GM23338 (cell line): ENCODE data around the gene SGCD. TPM values are rescaled to one million over a fixed set of nuclear protein-coding genes. Genes with fewer than 3 reads are reported as not detected.

Experiments used
- ATAC-seq: fragments of 200-7000 bp; cut with Tn5 transposase; 3 replicates; pipeline ENCODE4 v1.9.1; 2020
- DNase-seq: peaks from one replicate; pipeline ENCODE4 v3.0.0-alpha.2; 2015; ENCODE audit warnings: low spot score
- H2AFZ ChIP-seq: fragments of 200-600 bp; sonication (generic); 2 replicates; pipeline ENCODE4 v1.8.0; 2016; ENCODE audit warnings: antibody characterized with exemption, mild to moderate bottlenecking, moderate library complexity
- H3F3A ChIP-seq: fragments of 200-600 bp; sonication (generic); replicated peaks from 2 replicates; pipeline ENCODE4 v1.8.0; 2017; ENCODE audit warnings: antibody characterized with exemption, mixed run types, low read depth
- H3K27ac ChIP-seq: fragments of 200-600 bp; sonication (generic); 2 replicates; pipeline ENCODE4 v1.6.1; 2016; ENCODE audit warnings: low read depth
- H3K27me3 ChIP-seq: fragments of 200-600 bp; sonication (generic); 2 replicates; pipeline ENCODE4 v1.8.0; 2016; ENCODE audit warnings: mild to moderate bottlenecking, mixed run types, moderate library complexity; ENCODE audit not compliant: insufficient read depth
- H3K36me3 ChIP-seq: fragments of 200-600 bp; sonication (generic); 2 replicates; pipeline ENCODE4 v1.8.0; 2016; ENCODE audit warnings: mild to moderate bottlenecking; ENCODE audit not compliant: insufficient read depth
- H3K4me1 ChIP-seq: fragments of 200-600 bp; sonication (generic); 2 replicates; pipeline ENCODE4 v1.8.0; 2016; ENCODE audit warnings: mild to moderate bottlenecking, moderate library complexity; ENCODE audit not compliant: insufficient read depth
- H3K4me2 ChIP-seq: fragments of 200-600 bp; sonication (generic); 2 replicates; pipeline ENCODE4 v1.7.1; 2017; ENCODE audit warnings: mixed run types
- H3K4me3 ChIP-seq: fragments of 200-600 bp; sonication (generic); 2 replicates; pipeline ENCODE4 v1.6.1; 2016; ENCODE audit warnings: mixed run types
- H3K79me2 ChIP-seq: fragments of 200-600 bp; sonication (generic); replicated peaks from 2 replicates; pipeline ENCODE4 v1.8.0; 2017; ENCODE audit warnings: mild to moderate bottlenecking; ENCODE audit not compliant: insufficient read depth
- H3K9me2 ChIP-seq: fragments of 200-600 bp; sonication (generic); 2 replicates; pipeline ENCODE4 v1.8.0; 2017; ENCODE audit not compliant: insufficient read depth
- H4K20me1 ChIP-seq: fragments of 200-600 bp; sonication (generic); replicated peaks from 2 replicates; pipeline ENCODE4 v1.8.0; 2017; ENCODE audit warnings: mild to moderate bottlenecking; ENCODE audit not compliant: insufficient read depth
- H3K27ac Mint-ChIP-seq: 2 replicates; pipeline ENCODE4 v1.8.0; 2020; ENCODE audit warnings: inconsistent platforms, mild to moderate bottlenecking, moderate library complexity, mixed read lengths
- H3K27me3 Mint-ChIP-seq: 3 replicates; pipeline ENCODE4 v1.8.0; 2022; ENCODE audit warnings: low read depth, mild to moderate bottlenecking, moderate library complexity, mixed read lengths, inconsistent platforms; ENCODE audit not compliant: insufficient read depth, poor library complexity
- H3K36me3 Mint-ChIP-seq: 3 replicates; pipeline ENCODE4 v1.8.0; 2021; ENCODE audit warnings: low read depth, mild to moderate bottlenecking, inconsistent platforms, moderate library complexity, mixed read lengths
- H3K4me1 Mint-ChIP-seq: 3 replicates; pipeline ENCODE4 v1.8.0; 2020; ENCODE audit warnings: mild to moderate bottlenecking, inconsistent platforms, mixed read lengths
- H3K4me3 Mint-ChIP-seq: 3 replicates; pipeline ENCODE4 v1.8.0; 2021; ENCODE audit warnings: moderate library complexity, mild to moderate bottlenecking, inconsistent platforms, mixed read lengths
- H3K9me3 Mint-ChIP-seq: 3 replicates; pipeline ENCODE4 v1.8.0; 2020; ENCODE audit warnings: moderate library complexity, mild to moderate bottlenecking, inconsistent platforms, mixed read lengths
- CREB1 ChIP-seq: fragments of 250-450 bp; sonication (Bioruptor Pico); IDR thresholded peaks from 2 replicates; pipeline ENCODE4 v1.5.0; 2020; ENCODE audit warnings: low read depth, mild to moderate bottlenecking, moderate library complexity
- EZH2 ChIP-seq: fragments of 200-600 bp; sonication (generic); IDR thresholded peaks from one replicate; pipeline ENCODE4 v1.8.0; 2017; ENCODE audit warnings: antibody characterized with exemption, mild to moderate bottlenecking, low read depth; ENCODE audit not compliant: unreplicated experiment
- EZH2phosphoT487 ChIP-seq: fragments of 200-600 bp; sonication (generic); IDR thresholded peaks from one replicate; pipeline ENCODE4 v1.8.1; 2018; ENCODE audit warnings: antibody characterized with exemption; ENCODE audit not compliant: unreplicated experiment
- JUNB ChIP-seq: IDR thresholded peaks from one replicate; pipeline ENCODE4 v1.6.1; 2016; ENCODE audit warnings: antibody characterized with exemption; ENCODE audit not compliant: unreplicated experiment
- NANOG ChIP-seq: IDR thresholded peaks from 2 replicates; pipeline ENCODE4 v1.6.1; 2016; ENCODE audit warnings: antibody characterized with exemption, borderline replicate concordance
- POLR2AphosphoS5 ChIP-seq: IDR thresholded peaks from 2 replicates; pipeline ENCODE4 v1.6.1; 2016; ENCODE audit warnings: antibody characterized with exemption, low read depth
- STAT1 ChIP-seq: IDR thresholded peaks from one replicate; pipeline ENCODE4 v1.6.1; 2016; ENCODE audit warnings: antibody characterized with exemption; ENCODE audit not compliant: unreplicated experiment
- ZNF114 ChIP-seq: fragments of 250-450 bp; sonication (Bioruptor Pico); IDR thresholded peaks from 2 replicates; pipeline ENCODE4 v1.5.0; 2020; ENCODE audit warnings: mild to moderate bottlenecking, moderate library complexity
- ZNF331 ChIP-seq: fragments of 250-450 bp; sonication (Bioruptor Pico); IDR thresholded peaks from 2 replicates; pipeline ENCODE4 v1.5.0; 2020; ENCODE audit warnings: low read depth, mild to moderate bottlenecking, moderate library complexity
- polyA plus RNA-seq: library from polyadenylated mRNA; unstranded; fragments of >200 nt; fragmentation: Nextera tagmentation; extraction: Ambion mirVana; gene quantifications from 2 replicates; pipeline ENCODE4 v1.2.1, GENCODE V29; 2016
- total RNA-seq: library from RNA; depleted of rRNA; stranded (reverse); fragments of >200 nt; shearing (Covaris generic); gene quantifications from 2 replicates; pipeline ENCODE4 v1.2.3, GENCODE V29; 2014
- TF ChIP-seq, protein P1 (sequence below): fragments of 250-450 bp; sonication (Bioruptor Pico); IDR thresholded peaks from 2 replicates; pipeline ENCODE4 v1.5.0; 2020; ENCODE audit warnings: mild to moderate bottlenecking, moderate library complexity
- TF ChIP-seq, protein P2 (sequence below): IDR thresholded peaks from 2 replicates; pipeline ENCODE4 v1.6.1; 2016; ENCODE audit warnings: antibody characterized with exemption
- TF ChIP-seq, protein P3 (sequence below), 2 experiments: fragments of 200-600 bp in 1 of 2; sonication (generic) in 1 of 2; conservative IDR thresholded peaks; 2 replicates each; pipeline versions ENCODE4 v1.5.1 to v1.6.1; 2016 to 2017; ENCODE audit warnings: antibody characterized with exemption in 2 of 2, low read depth in 2 of 2, mild to moderate bottlenecking in 2 of 2, moderate library complexity in 1 of 2
- TF ChIP-seq, protein P4 (sequence below): IDR thresholded peaks from one replicate; pipeline ENCODE4 v1.6.1; 2018; ENCODE audit warnings: antibody characterized with exemption; ENCODE audit not compliant: unreplicated experiment

SGCD gene
- total and polyA plus RNA-seq, 2 experiments from 2014 or later, result 0.03 to 0.05 TPM

DNA sequence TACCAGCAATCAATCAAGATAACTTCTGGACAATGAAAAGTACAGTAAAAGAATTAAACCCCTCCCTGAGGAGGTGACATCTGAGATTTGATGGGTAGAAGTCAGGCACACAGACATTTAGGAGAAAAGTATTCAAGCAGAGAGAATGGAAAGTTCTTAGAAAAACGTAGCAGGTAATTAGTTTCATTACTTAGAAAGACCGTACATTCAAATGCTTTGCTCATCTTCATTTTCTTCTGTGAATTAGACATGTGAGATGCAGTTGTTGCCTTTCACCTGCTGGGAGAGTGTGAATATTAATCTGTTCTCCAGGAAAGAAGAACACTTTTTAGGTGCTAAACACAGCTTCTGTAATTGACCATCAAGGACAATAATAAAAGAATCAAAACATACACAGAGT is 451.8 kb downstream of the SGCD start:
- peaks cover 3% of the 10 kb centered on the region for H3K27me3 Mint-ChIP-seq

More for the DNA sequence above, 451.8 kb downstream of the SGCD start:
- Histone ChIP-seq H3K27me3 (no peaks in the 10 kb centered on the region), H3K9me2 (0 out of 2 replicates have a peak, but pooled peaks cover 8% of the 10 kb centered on the region), H3K27ac (no peak overlapping the region), H4K20me1 (no peaks in the 10 kb centered on the region), H3K4me2 (no peak overlapping the region), H2AFZ (peak overlapping the region; percentile 67; the same call in 1 of the 2 replicates), H3K79me2 (no peaks in the 10 kb centered on the region), H3K4me1 (no peaks in the 10 kb centered on the region), H3F3A (no peaks in the 10 kb centered on the region), H3K36me3 (no peaks in the 10 kb centered on the region), H3K4me3 (no peak overlapping the region)
- no peak overlapping the region for H3K27ac Mint-ChIP-seq
- TF ChIP-seq ZNF331 (CRISPR knock-in tag), result no peak
- TF ChIP-seq NANOG, result no peak
- TF ChIP-seq, protein P1, sequence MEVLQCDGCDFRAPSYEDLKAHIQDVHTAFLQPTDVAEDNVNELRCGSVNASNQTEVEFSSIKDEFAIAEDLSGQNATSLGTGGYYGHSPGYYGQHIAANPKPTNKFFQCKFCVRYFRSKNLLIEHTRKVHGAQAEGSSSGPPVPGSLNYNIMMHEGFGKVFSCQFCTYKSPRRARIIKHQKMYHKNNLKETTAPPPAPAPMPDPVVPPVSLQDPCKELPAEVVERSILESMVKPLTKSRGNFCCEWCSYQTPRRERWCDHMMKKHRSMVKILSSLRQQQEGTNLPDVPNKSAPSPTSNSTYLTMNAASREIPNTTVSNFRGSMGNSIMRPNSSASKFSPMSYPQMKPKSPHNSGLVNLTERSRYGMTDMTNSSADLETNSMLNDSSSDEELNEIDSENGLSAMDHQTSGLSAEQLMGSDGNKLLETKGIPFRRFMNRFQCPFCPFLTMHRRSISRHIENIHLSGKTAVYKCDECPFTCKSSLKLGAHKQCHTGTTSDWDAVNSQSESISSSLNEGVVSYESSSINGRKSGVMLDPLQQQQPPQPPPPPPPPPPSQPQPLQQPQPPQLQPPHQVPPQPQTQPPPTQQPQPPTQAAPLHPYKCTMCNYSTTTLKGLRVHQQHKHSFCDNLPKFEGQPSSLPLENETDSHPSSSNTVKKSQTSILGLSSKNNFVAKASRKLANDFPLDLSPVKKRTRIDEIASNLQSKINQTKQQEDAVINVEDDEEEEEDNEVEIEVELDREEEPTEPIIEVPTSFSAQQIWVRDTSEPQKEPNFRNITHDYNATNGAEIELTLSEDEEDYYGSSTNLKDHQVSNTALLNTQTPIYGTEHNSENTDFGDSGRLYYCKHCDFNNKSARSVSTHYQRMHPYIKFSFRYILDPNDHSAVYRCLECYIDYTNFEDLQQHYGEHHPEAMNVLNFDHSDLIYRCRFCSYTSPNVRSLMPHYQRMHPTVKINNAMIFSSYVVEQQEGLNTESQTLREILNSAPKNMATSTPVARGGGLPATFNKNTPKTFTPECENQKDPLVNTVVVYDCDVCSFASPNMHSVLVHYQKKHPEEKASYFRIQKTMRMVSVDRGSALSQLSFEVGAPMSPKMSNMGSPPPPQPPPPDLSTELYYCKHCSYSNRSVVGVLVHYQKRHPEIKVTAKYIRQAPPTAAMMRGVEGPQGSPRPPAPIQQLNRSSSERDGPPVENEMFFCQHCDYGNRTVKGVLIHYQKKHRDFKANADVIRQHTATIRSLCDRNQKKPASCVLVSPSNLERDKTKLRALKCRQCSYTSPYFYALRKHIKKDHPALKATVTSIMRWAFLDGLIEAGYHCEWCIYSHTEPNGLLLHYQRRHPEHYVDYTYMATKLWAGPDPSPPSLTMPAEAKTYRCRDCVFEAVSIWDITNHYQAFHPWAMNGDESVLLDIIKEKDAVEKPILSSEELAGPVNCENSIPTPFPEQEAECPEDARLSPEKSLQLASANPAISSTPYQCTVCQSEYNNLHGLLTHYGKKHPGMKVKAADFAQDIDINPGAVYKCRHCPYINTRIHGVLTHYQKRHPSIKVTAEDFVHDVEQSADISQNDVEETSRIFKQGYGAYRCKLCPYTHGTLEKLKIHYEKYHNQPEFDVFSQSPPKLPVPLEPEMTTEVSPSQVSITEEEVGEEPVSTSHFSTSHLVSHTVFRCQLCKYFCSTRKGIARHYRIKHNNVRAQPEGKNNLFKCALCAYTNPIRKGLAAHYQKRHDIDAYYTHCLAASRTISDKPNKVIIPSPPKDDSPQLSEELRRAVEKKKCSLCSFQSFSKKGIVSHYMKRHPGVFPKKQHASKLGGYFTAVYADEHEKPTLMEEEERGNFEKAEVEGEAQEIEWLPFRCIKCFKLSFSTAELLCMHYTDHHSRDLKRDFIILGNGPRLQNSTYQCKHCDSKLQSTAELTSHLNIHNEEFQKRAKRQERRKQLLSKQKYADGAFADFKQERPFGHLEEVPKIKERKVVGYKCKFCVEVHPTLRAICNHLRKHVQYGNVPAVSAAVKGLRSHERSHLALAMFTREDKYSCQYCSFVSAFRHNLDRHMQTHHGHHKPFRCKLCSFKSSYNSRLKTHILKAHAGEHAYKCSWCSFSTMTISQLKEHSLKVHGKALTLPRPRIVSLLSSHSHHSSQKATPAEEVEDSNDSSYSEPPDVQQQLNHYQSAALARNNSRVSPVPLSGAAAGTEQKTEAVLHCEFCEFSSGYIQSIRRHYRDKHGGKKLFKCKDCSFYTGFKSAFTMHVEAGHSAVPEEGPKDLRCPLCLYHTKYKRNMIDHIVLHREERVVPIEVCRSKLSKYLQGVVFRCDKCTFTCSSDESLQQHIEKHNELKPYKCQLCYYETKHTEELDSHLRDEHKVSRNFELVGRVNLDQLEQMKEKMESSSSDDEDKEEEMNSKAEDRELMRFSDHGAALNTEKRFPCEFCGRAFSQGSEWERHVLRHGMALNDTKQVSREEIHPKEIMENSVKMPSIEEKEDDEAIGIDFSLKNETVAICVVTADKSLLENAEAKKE, result no peak
- TF ChIP-seq EZH2, result no peak
- TF ChIP-seq, protein P2, sequence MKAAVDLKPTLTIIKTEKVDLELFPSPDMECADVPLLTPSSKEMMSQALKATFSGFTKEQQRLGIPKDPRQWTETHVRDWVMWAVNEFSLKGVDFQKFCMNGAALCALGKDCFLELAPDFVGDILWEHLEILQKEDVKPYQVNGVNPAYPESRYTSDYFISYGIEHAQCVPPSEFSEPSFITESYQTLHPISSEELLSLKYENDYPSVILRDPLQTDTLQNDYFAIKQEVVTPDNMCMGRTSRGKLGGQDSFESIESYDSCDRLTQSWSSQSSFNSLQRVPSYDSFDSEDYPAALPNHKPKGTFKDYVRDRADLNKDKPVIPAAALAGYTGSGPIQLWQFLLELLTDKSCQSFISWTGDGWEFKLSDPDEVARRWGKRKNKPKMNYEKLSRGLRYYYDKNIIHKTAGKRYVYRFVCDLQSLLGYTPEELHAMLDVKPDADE, result no peak
- TF ChIP-seq POLR2AphosphoS5, result no peak
- TF ChIP-seq ZNF114 (CRISPR knock-in tag), result no peak
- TF ChIP-seq, protein P3, sequence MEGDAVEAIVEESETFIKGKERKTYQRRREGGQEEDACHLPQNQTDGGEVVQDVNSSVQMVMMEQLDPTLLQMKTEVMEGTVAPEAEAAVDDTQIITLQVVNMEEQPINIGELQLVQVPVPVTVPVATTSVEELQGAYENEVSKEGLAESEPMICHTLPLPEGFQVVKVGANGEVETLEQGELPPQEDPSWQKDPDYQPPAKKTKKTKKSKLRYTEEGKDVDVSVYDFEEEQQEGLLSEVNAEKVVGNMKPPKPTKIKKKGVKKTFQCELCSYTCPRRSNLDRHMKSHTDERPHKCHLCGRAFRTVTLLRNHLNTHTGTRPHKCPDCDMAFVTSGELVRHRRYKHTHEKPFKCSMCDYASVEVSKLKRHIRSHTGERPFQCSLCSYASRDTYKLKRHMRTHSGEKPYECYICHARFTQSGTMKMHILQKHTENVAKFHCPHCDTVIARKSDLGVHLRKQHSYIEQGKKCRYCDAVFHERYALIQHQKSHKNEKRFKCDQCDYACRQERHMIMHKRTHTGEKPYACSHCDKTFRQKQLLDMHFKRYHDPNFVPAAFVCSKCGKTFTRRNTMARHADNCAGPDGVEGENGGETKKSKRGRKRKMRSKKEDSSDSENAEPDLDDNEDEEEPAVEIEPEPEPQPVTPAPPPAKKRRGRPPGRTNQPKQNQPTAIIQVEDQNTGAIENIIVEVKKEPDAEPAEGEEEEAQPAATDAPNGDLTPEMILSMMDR (conservative IDR thresholded peaks at IDR 0.05; ENCODE audit: low read depth in 2 of 2), result no peak
- TF ChIP-seq EZH2phosphoT487, result no peak
- TF ChIP-seq, protein P4, sequence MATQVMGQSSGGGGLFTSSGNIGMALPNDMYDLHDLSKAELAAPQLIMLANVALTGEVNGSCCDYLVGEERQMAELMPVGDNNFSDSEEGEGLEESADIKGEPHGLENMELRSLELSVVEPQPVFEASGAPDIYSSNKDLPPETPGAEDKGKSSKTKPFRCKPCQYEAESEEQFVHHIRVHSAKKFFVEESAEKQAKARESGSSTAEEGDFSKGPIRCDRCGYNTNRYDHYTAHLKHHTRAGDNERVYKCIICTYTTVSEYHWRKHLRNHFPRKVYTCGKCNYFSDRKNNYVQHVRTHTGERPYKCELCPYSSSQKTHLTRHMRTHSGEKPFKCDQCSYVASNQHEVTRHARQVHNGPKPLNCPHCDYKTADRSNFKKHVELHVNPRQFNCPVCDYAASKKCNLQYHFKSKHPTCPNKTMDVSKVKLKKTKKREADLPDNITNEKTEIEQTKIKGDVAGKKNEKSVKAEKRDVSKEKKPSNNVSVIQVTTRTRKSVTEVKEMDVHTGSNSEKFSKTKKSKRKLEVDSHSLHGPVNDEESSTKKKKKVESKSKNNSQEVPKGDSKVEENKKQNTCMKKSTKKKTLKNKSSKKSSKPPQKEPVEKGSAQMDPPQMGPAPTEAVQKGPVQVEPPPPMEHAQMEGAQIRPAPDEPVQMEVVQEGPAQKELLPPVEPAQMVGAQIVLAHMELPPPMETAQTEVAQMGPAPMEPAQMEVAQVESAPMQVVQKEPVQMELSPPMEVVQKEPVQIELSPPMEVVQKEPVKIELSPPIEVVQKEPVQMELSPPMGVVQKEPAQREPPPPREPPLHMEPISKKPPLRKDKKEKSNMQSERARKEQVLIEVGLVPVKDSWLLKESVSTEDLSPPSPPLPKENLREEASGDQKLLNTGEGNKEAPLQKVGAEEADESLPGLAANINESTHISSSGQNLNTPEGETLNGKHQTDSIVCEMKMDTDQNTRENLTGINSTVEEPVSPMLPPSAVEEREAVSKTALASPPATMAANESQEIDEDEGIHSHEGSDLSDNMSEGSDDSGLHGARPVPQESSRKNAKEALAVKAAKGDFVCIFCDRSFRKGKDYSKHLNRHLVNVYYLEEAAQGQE, result no peak
- no peak for TF ChIP-seq CREB1 (CRISPR knock-in tag)
- TF ChIP-seq STAT1, result no peak
- TF ChIP-seq JUNB, result no peak
- H3K36me3 Mint-ChIP-seq, result peaks cover 2% of the 10 kb centered on the region; the same call in 2 of the 3 replicates
- no peaks in the 10 kb centered on the region for H3K4me1 Mint-ChIP-seq
- H3K4me3 Mint-ChIP-seq, result no peak overlapping the region
- ATAC-seq (no peak), DNase-seq (no peak)
- H3K9me3 Mint-ChIP-seq, result peaks cover 3% of the 10 kb centered on the region; the same call in 2 of the 3 replicates
